MM.1S (cell line): ENCODE measurements around the gene TBC1D14.

Source experiments
- EZH2 ChIP-seq: fragments of 300-600 bp; sonication (generic); optimal IDR thresholded peaks from 2 replicates; pipeline ENCODE3; 2017; ENCODE audit warnings: low read depth, mild to moderate bottlenecking, antibody characterized with exemption, low read length, mixed read lengths
- EZH2phosphoT487 ChIP-seq: fragments of 300-600 bp; sonication (generic); IDR thresholded peaks from 2 replicates; pipeline ENCODE4 v1.6.1; 2018; ENCODE audit warnings: antibody characterized with exemption, low read length
- TF ChIP-seq, protein P1 (sequence below): fragments of 300-600 bp; sonication (generic); IDR thresholded peaks from 2 replicates; pipeline ENCODE4 v1.5.1; 2016; ENCODE audit warnings: antibody characterized with exemption, low read length, mixed read lengths

DNA sequence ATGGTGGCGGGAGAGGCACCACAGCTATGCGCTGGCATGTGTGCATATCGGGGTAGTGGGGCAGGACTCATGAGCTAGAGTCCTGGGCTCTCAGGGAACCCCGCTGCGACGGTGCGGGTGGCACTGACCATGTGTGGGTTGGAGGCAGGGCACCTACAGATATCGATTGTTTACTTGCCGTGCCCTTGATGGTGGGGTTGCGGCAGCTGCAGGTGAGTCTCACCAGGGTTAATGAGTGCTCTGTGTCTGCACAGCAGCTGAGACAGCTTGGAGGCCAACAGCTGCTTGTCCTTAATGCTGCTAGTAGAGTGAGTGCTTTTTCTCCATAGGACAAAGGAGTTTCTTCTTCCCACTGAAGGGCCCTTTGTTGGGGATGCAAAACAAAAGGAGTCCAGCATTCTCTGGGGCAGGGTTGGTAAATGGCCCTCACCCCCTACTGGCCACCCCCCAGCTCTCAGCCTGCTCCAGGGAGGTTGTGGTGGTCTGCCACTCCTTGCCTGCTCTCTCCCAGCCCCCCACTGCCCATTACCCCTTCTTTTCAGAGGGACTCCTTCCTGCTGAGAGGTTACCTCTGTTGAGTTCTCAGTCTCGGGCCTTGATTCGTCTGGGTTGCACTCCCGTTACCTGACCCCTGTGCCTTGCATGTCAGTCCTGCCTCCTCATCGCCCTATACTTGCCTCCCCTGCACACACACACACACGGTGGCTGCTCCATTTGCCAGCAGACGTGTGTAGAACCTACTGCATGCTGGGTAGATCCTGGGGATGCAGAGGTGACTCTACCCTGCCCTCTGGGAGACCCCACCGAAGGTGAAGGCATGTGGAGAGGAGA, 52.8 kb downstream of the TBC1D14 start:
- TF ChIP-seq, protein P1, sequence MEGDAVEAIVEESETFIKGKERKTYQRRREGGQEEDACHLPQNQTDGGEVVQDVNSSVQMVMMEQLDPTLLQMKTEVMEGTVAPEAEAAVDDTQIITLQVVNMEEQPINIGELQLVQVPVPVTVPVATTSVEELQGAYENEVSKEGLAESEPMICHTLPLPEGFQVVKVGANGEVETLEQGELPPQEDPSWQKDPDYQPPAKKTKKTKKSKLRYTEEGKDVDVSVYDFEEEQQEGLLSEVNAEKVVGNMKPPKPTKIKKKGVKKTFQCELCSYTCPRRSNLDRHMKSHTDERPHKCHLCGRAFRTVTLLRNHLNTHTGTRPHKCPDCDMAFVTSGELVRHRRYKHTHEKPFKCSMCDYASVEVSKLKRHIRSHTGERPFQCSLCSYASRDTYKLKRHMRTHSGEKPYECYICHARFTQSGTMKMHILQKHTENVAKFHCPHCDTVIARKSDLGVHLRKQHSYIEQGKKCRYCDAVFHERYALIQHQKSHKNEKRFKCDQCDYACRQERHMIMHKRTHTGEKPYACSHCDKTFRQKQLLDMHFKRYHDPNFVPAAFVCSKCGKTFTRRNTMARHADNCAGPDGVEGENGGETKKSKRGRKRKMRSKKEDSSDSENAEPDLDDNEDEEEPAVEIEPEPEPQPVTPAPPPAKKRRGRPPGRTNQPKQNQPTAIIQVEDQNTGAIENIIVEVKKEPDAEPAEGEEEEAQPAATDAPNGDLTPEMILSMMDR: no peak
- TF ChIP-seq EZH2 (no peak), EZH2phosphoT487 (no peak)
